DND-41 (cell line): ENCODE measurements around the gene CEP164.

Experiments
- ATAC-seq: fragments of 200-7000 bp; cut with Tn5 transposase; 3 replicates; pipeline ENCODE4 v1.9.1; 2021; ENCODE audit warnings: low read depth; ENCODE audit not compliant: insufficient read depth
- DNase-seq: peaks from one replicate; pipeline ENCODE4 v3.0.0-alpha.2; 2020
- H2AFZ ChIP-seq: 2 replicates; pipeline ENCODE4 v1.6.0; 2012; ENCODE audit warnings: low read depth, low read length
- H3K27ac ChIP-seq: 2 replicates; pipeline ENCODE4 v1.5.1; 2012; ENCODE audit warnings: low read length, inconsistent platforms
- H3K27me3 ChIP-seq: fragments of 200-600 bp; sonication (generic); 2 replicates; pipeline ENCODE4 v1.6.0; 2012; ENCODE audit warnings: low read length, mild to moderate bottlenecking, inconsistent platforms; ENCODE audit not compliant: insufficient read depth, poor library complexity
- H3K36me3 ChIP-seq: 2 replicates; pipeline ENCODE4 v1.5.1; 2012; ENCODE audit warnings: low read length, inconsistent platforms; ENCODE audit not compliant: insufficient read depth
- H3K4me1 ChIP-seq: 2 replicates; pipeline ENCODE4 v1.5.1; 2012; ENCODE audit warnings: mild to moderate bottlenecking, low read length; ENCODE audit not compliant: insufficient read depth
- H3K4me2 ChIP-seq: 2 replicates; pipeline ENCODE4 v1.6.0; 2012; ENCODE audit warnings: mild to moderate bottlenecking, moderate library complexity, low read length, inconsistent platforms; ENCODE audit not compliant: insufficient read depth
- H3K4me3 ChIP-seq, 2 experiments: fragments of 200-600 bp in 1 of 2; shearing (Covaris generic) in 1 of 2; 2 replicates each; pipeline ENCODE4 v1.5.1; 2012 to 2016; ENCODE audit warnings: inconsistent platforms in 2 of 2, low read length in 2 of 2, mild to moderate bottlenecking in 2 of 2, low read depth in 1 of 2, moderate library complexity in 1 of 2
- H3K79me2 ChIP-seq: 2 replicates; pipeline ENCODE4 v1.6.0; 2012; ENCODE audit warnings: low read length, inconsistent platforms; ENCODE audit not compliant: insufficient read depth
- H3K9ac ChIP-seq: 2 replicates; pipeline ENCODE4 v1.6.0; 2012; ENCODE audit warnings: low read depth, mild to moderate bottlenecking, inconsistent platforms, low read length, moderate library complexity
- H3K9me3 ChIP-seq: 2 replicates; pipeline ENCODE4 v1.5.1; 2012; ENCODE audit warnings: low read length, moderate library complexity, mild to moderate bottlenecking, inconsistent platforms; ENCODE audit not compliant: insufficient read depth, severe bottlenecking
- H4K20me1 ChIP-seq: 2 replicates; pipeline ENCODE4 v1.6.0; 2012; ENCODE audit warnings: low read length; ENCODE audit not compliant: insufficient read depth
- CTCF ChIP-seq: IDR thresholded peaks from 2 replicates; pipeline ENCODE4 v1.5.1; 2012; ENCODE audit warnings: borderline replicate concordance, low read length, moderate library complexity, mild to moderate bottlenecking; ENCODE audit not compliant: poor library complexity, severe bottlenecking; ENCODE audit errors: extremely low read depth
- EZH2 ChIP-seq: IDR thresholded peaks from 3 replicates; pipeline ENCODE4 v1.6.1; 2012; ENCODE audit warnings: borderline replicate concordance, low read depth, mild to moderate bottlenecking, moderate library complexity, low read length, inconsistent platforms; ENCODE audit not compliant: severe bottlenecking

Gene CEP164

GRCh38 chr11:117458275-117459122 is 130.8 kb downstream of the CEP164 start:
- no peaks in the 10 kb centered on the region; the same call in 1 of the 2 replicates for H4K20me1 ChIP-seq
- H3K27ac ChIP-seq = no peak overlapping the region
- H3K36me3 ChIP-seq = peaks cover 8% of the 10 kb centered on the region; the same call in 1 of the 2 replicates
- no peak overlapping the region for H3K9ac ChIP-seq
- TF ChIP-seq EZH2 = no peak
- TF ChIP-seq CTCF = no peak
- DNase-seq = no peak
- peaks cover 6% of the 10 kb centered on the region for H3K9me3 ChIP-seq
- H3K4me1 ChIP-seq = no peaks in the 10 kb centered on the region
- no peak overlapping the region for H3K4me2 ChIP-seq
- H3K79me2 ChIP-seq = no peaks in the 10 kb centered on the region
- no peak for ATAC-seq
- H3K27me3 ChIP-seq = no peaks in the 10 kb centered on the region
- no peak overlapping the region for H2AFZ ChIP-seq
- no peak overlapping the region for H3K4me3 ChIP-seq

GRCh38 chr11:117459123-117459978 is 131.7 kb downstream of the CEP164 start:
- peaks cover 8% of the 10 kb centered on the region; the same call in 1 of the 2 replicates for H3K36me3 ChIP-seq
- no peak overlapping the region for H2AFZ ChIP-seq
- H3K79me2 ChIP-seq = no peaks in the 10 kb centered on the region
- H3K27me3 ChIP-seq = no peaks in the 10 kb centered on the region
- TF ChIP-seq EZH2 (no peak), CTCF (no peak)
- no peak overlapping the region for H3K27ac ChIP-seq
- peaks cover 4% of the 10 kb centered on the region for H3K9me3 ChIP-seq
- no peaks in the 10 kb centered on the region for H3K4me1 ChIP-seq
- H3K4me3 ChIP-seq = no peak overlapping the region
- ATAC-seq (no peak), DNase-seq (no peak)
- H3K9ac ChIP-seq = no peak overlapping the region
- H3K4me2 ChIP-seq = no peak overlapping the region
- H4K20me1 ChIP-seq = no peaks in the 10 kb centered on the region; the same call in 1 of the 2 replicates

GRCh38 chr11:117459979-117460300 is 132.3 kb downstream of the CEP164 start:
- H3K79me2 ChIP-seq = no peaks in the 10 kb centered on the region
- peaks cover 8% of the 10 kb centered on the region; the same call in 1 of the 2 replicates for H3K36me3 ChIP-seq
- no peaks in the 10 kb centered on the region for H3K4me1 ChIP-seq
- H3K27me3 ChIP-seq = no peaks in the 10 kb centered on the region
- H3K4me3 ChIP-seq = no peak overlapping the region
- ATAC-seq (no peak), DNase-seq (no peak)
- H3K4me2 ChIP-seq = no peak overlapping the region
- no peaks in the 10 kb centered on the region for H3K9me3 ChIP-seq
- no peak overlapping the region for H3K9ac ChIP-seq
- no peak for TF ChIP-seq CTCF
- TF ChIP-seq EZH2 = no peak
- no peak overlapping the region for H3K27ac ChIP-seq
- H4K20me1 ChIP-seq = no peaks in the 10 kb centered on the region; the same call in 1 of the 2 replicates
- no peak overlapping the region for H2AFZ ChIP-seq
